Measurements from ENCODE around the gene SEC22C.

DNA sequence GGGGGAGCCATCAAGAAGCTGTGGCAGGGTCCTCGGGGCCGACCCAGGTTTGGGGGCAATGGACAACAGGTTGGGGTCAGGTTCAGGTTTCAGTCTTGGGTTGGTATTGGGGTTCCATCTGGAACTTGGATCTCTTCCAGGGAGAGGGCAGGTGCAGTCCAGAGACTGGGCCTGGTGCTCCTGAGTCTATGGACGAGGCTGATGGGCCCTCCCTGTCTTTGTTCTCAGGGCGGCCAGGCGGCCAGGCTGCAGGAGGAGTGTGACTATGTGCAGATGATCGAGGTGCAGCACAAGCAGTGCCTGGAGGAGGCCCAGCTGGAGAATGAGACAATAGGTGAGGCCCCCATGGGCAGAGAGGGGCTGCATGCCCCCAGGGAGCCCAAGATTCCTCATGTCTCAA is 68.2 kb downstream of the SEC22C start:
- TF ChIP-seq CTCF (IDR thresholded peaks at IDR 0.05; ENCODE audit: low read depth, low read length) = no peak
- no peak for TF ChIP-seq POLR2A (IDR thresholded peaks at IDR 0.05; ENCODE audit: extremely low read depth, insufficient read length)
- TF ChIP-seq, protein P1, sequence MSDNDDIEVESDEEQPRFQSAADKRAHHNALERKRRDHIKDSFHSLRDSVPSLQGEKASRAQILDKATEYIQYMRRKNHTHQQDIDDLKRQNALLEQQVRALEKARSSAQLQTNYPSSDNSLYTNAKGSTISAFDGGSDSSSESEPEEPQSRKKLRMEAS (IDR thresholded peaks at IDR 0.05; ENCODE audit: low read depth, low read length) = no peak
- TF ChIP-seq MYC (IDR thresholded peaks at IDR 0.05; ENCODE audit: low read depth, low read length) = no peak
